Thoracic aorta (tissue), 2 donors: ENCODE measurements around the gene CPB2. TPM values are rescaled to one million over a fixed set of nuclear protein-coding genes. Genes with fewer than 3 reads are reported as not detected.

ENCODE experiments used
- ATAC-seq: fragments of 150-250 bp; one replicate; pipeline ENCODE4 v1.8.0; 2017; ENCODE audit warnings: low read depth; ENCODE audit not compliant: insufficient number of reproducible peaks, low FRiP score
- DNase-seq: peaks from one replicate; pipeline ENCODE4 v3.0.0-alpha.2; 2020; ENCODE audit warnings: low spot score
- H3K27ac ChIP-seq, 2 donors: fragments of 200-600 bp; sonication (generic); 1 replicate in 1 of 2; 2 replicates in 1 of 2; pipeline ENCODE4 v1.5.1; 2016; ENCODE audit warnings: mild to moderate bottlenecking in 2 of 2, moderate library complexity in 2 of 2
- H3K27me3 ChIP-seq: fragments of 200-600 bp; sonication (generic); replicated peaks from 2 replicates; pipeline ENCODE4 v1.6.0; 2016; ENCODE audit warnings: mild to moderate bottlenecking; ENCODE audit not compliant: insufficient read depth
- H3K36me3 ChIP-seq: fragments of 200-600 bp; sonication (generic); one replicate; pipeline ENCODE4 v1.5.1; 2016
- H3K4me1 ChIP-seq, 2 donors: fragments of 200-600 bp; sonication (generic); 1 replicate in 1 of 2; 2 replicates in 1 of 2; pipeline versions ENCODE4 v1.5.1 to v1.6.0; 2016; ENCODE audit warnings: low read depth in 2 of 2, mild to moderate bottlenecking in 1 of 2; ENCODE audit not compliant: control insufficient read depth in 1 of 2
- H3K4me3 ChIP-seq: fragments of 200-600 bp; sonication (generic); 2 replicates; pipeline ENCODE4 v1.5.1; 2016; ENCODE audit warnings: mild to moderate bottlenecking
- H3K9me3 ChIP-seq: fragments of 200-600 bp; sonication (generic); 2 replicates; pipeline ENCODE4 v1.5.1; 2016
- total RNA-seq, 2 donors: library from RNA; depleted of rRNA; stranded (reverse); fragments of >200 nt; gene quantifications; one replicate each; pipeline versions ENCODE4 v1.1.0 to v1.2.3, GENCODE V29; 2016
- TF ChIP-seq, protein P1 (sequence below): fragments of 200-600 bp; sonication (generic); IDR thresholded peaks from one replicate; pipeline ENCODE4 v1.5.1; 2019; ENCODE audit warnings: antibody characterized with exemption

CPB2 gene
- not detected for total RNA-seq

DNA sequence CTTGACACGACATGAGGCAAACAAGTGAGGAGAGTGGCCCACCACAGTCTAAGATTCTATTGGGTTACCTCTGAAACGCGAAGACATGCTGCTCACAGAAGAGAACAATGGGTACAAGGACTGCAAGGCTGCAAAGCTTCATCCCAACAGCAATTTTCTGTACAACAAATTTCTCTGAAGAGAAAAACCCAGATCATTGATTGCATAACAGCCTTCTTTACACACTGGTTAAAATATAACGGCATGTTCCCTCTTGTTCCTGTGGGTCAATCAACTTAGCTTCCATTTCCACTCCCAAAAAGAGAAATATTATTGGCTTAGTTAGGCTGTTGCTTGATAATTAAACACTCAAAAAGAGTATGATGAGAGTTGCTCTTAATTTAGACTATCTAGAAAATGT lies at the start of gene CPB2:
TSS of gene CPB2 (minus strand) at position 166 of the 400 bp plus-strand sequence. CDS start at position 142, 24 bp downstream.
- TF ChIP-seq, protein P1, sequence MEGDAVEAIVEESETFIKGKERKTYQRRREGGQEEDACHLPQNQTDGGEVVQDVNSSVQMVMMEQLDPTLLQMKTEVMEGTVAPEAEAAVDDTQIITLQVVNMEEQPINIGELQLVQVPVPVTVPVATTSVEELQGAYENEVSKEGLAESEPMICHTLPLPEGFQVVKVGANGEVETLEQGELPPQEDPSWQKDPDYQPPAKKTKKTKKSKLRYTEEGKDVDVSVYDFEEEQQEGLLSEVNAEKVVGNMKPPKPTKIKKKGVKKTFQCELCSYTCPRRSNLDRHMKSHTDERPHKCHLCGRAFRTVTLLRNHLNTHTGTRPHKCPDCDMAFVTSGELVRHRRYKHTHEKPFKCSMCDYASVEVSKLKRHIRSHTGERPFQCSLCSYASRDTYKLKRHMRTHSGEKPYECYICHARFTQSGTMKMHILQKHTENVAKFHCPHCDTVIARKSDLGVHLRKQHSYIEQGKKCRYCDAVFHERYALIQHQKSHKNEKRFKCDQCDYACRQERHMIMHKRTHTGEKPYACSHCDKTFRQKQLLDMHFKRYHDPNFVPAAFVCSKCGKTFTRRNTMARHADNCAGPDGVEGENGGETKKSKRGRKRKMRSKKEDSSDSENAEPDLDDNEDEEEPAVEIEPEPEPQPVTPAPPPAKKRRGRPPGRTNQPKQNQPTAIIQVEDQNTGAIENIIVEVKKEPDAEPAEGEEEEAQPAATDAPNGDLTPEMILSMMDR = no peak
- no peaks in the 10 kb centered on the region for H3K9me3 ChIP-seq
- no peak for DNase-seq
- H3K4me1 ChIP-seq = peaks cover 3 to 21% of the 10 kb centered on the region in 2 donors
- H3K36me3 ChIP-seq = no peaks in the 10 kb centered on the region
- H3K27ac ChIP-seq = no peak within 1 kb of the TSS
- H3K27me3 ChIP-seq = no peaks in the 10 kb centered on the region
- no peak for ATAC-seq
- H3K4me3 ChIP-seq = no peak within 1 kb of the TSS

GRCh38 chr13:46154136-46154801 lies 49.4 kb upstream of the CPB2 start:
- H3K27ac ChIP-seq = no peak overlapping the region
- DNase-seq (no peak), ATAC-seq (no peak)
- TF ChIP-seq, protein P1 = no peak
- no peaks in the 10 kb centered on the region for H3K9me3 ChIP-seq
- no peak overlapping the region for H3K4me3 ChIP-seq
- no peaks in the 10 kb centered on the region for H3K27me3 ChIP-seq
- H3K36me3 ChIP-seq = no peaks in the 10 kb centered on the region
- H3K4me1 ChIP-seq = peaks cover 0 to 8% of the 10 kb centered on the region in 2 donors

DNA sequence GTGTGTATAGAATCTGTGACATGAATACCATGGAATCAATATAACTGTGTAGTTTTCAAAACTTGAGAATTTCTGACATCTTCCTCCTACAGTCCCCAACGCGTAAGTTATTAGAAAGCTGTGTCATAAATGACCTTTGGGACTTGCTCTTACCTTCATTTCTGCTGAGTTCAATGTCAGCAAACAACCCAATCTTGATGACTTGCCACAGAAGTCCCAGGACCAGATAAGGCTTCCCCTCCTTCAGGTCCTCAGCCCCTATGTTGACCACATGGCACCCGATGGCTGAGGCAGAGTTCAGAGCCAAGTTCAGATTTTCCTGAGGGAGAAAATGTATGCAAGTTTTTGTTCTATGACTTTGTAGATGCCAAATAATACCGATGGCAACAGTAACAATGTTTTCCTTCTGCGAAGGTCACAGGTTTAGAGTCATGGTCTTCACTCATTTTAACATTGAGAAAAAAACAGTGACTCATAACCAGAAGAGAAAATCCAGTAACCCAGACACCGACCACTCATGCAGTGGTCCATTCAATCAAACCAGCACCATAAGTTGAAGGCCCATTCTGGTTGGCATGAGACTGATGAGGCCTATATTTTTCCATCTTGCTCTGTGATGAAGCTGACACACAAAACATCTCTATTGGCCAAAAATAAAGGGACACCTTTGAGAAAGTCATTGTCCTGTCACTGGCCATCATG lies 47.9 kb upstream of the CPB2 start:
- Histone ChIP-seq H3K27ac (no peak overlapping the region), H3K9me3 (no peaks in the 10 kb centered on the region), H3K4me3 (no peak overlapping the region), H3K27me3 (no peaks in the 10 kb centered on the region), H3K36me3 (no peaks in the 10 kb centered on the region), H3K4me1 (peaks cover 0 to 8% of the 10 kb centered on the region in 2 donors)
- TF ChIP-seq, protein P1 = no peak
- ATAC-seq = no peak
- DNase-seq = no peak

- Histone ChIP-seq H3K4me1 (peaks cover 0 to 8% of the 10 kb centered on the region in 2 donors), H3K36me3 (no peaks in the 10 kb centered on the region), H3K27ac (no peak overlapping the region), H3K4me3 (no peak overlapping the region), H3K9me3 (no peaks in the 10 kb centered on the region), H3K27me3 (no peaks in the 10 kb centered on the region)
- no peak for DNase-seq
- no peak for ATAC-seq
- TF ChIP-seq, protein P1 = no peak
Measured at GRCh38 chr13:46150134-46150693, 45.4 kb upstream of the CPB2 start.
